Rectal smooth muscle tissue (tissue), 1 donor: ENCODE data around the gene GABRG3.

Experiments used
- H3K27ac ChIP-seq: one replicate; pipeline ENCODE4 v1.7.0; 2013; ENCODE audit warnings: low read depth, low read length, inconsistent platforms
- H3K27me3 ChIP-seq: one replicate; pipeline ENCODE4 v1.7.0; 2013; ENCODE audit warnings: low read length; ENCODE audit not compliant: control insufficient read depth, insufficient read depth
- H3K36me3 ChIP-seq: one replicate; pipeline ENCODE4 v1.7.0; 2013; ENCODE audit warnings: low read length; ENCODE audit not compliant: control insufficient read depth, insufficient read depth
- H3K4me1 ChIP-seq: one replicate; pipeline ENCODE4 v1.7.0; 2013; ENCODE audit warnings: low read length; ENCODE audit not compliant: control insufficient read depth, insufficient read depth
- H3K4me3 ChIP-seq: one replicate; pipeline ENCODE4 v1.7.0; 2013; ENCODE audit warnings: low read length
- H3K9ac ChIP-seq: one replicate; pipeline ENCODE4 v1.7.0; 2013; ENCODE audit warnings: low read length

The GABRG3 gene

DNA sequence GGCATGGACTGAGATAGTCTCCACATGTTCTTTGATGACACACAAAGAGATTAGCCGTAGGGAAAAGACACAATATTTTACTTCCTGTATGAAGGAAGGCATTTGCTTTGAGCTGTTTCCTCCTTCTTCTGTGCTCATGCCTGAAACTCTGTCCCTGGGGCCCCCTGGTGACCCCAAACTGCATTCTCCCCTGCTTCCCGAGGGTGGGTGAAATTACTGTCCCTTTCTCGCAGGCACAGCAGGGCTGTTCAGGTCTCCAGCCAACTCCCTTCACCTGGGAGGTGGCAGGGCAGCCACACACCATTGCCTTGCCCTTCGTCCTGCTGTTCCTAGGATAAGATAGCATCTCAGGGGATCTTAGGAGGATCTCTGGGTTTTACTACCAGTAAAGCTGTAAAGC is 79.2 kb downstream of the GABRG3 start:
- H3K4me1 ChIP-seq, result no peaks in the 10 kb centered on the region
- H3K27ac ChIP-seq, result no peak overlapping the region
- H3K36me3 ChIP-seq, result no peaks in the 10 kb centered on the region
- no peak overlapping the region for H3K9ac ChIP-seq
- no peak overlapping the region for H3K4me3 ChIP-seq
- H3K27me3 ChIP-seq, result no peaks in the 10 kb centered on the region

DNA sequence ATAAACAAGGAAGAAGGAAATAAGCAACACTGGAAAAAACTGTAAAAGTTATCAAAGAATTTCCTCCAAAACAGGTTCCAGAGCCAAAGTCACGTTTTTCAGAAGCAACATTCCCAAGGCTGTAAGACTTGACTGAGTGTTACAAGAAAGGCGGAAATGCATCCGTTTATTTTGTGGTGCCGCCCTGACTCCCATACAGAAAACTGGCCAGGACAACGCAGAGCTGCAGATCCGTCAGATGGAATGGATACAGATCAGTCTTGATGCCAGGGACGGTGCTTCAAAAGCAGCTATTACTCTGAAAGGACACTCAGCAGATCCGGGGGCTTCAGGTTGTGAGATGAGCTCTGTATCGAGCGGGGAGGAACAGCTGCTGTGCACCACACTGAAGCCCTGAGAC is 83.4 kb downstream of the GABRG3 start:
- Histone ChIP-seq H3K4me3 (no peak overlapping the region), H3K27me3 (no peaks in the 10 kb centered on the region), H3K9ac (no peak overlapping the region), H3K27ac (no peak overlapping the region), H3K4me1 (no peaks in the 10 kb centered on the region), H3K36me3 (no peaks in the 10 kb centered on the region)

DNA sequence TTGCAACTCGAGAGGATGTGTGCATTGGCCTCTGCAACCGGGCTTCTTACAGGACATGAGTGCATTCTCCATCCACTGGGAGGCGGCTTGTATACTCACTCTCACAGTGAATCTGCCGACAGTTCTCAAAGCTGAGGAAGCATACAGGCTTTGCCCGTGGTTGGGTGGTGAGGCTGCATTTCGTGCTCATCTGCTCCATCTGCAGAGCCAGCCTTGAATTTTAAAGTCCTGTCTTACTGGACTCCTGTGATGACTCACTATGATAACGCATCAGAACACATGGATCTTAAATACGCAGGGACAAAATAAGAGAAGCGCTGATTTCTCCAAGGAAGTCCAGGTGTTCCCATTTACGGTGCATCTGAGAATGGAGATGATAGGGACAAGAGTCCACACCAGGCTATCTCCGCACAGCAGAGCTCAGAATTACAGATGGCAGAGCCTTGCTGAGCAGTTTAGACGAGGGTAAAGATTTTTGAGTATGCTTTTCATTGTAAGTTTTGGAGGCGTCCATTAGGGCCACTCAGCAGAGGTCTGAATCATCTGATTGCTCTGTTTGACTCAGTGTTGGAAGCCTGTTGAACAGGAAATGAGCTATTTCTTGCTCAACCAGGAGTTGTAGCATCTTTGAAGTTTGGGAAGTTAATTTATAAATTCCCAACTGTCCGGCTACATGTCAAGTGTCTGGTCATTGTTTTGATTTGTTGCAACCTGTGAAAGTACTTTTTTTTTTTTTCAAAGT is 87.1 kb downstream of the GABRG3 start:
- no peaks in the 10 kb centered on the region for H3K27me3 ChIP-seq
- H3K4me3 ChIP-seq, result no peak overlapping the region
- no peak overlapping the region for H3K9ac ChIP-seq
- H3K27ac ChIP-seq, result no peak overlapping the region
- H3K4me1 ChIP-seq, result no peaks in the 10 kb centered on the region
- no peaks in the 10 kb centered on the region for H3K36me3 ChIP-seq

DNA sequence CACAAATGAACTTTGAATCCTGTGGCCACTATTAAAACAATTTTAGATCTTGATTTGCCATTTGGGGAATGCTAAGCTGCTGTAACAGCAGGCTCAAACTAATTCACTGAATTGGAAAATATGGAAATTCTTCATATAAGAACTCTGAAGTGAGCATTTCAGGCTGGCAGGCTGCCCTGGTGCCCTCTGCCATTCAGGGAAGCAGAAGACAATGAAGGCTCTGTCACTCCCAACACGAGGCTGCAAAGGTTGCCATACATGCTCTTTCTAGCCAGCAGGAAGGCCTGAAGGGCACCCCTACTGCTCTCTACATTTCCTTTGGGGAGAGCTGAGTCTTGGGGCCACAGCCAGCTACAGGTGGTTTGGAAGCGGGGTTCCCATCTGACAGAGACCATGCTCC is 88.0 kb downstream of the GABRG3 start:
- H3K4me3 ChIP-seq, result no peak overlapping the region
- no peaks in the 10 kb centered on the region for H3K4me1 ChIP-seq
- no peak overlapping the region for H3K27ac ChIP-seq
- no peaks in the 10 kb centered on the region for H3K27me3 ChIP-seq
- no peak overlapping the region for H3K9ac ChIP-seq
- H3K36me3 ChIP-seq, result no peaks in the 10 kb centered on the region

DNA sequence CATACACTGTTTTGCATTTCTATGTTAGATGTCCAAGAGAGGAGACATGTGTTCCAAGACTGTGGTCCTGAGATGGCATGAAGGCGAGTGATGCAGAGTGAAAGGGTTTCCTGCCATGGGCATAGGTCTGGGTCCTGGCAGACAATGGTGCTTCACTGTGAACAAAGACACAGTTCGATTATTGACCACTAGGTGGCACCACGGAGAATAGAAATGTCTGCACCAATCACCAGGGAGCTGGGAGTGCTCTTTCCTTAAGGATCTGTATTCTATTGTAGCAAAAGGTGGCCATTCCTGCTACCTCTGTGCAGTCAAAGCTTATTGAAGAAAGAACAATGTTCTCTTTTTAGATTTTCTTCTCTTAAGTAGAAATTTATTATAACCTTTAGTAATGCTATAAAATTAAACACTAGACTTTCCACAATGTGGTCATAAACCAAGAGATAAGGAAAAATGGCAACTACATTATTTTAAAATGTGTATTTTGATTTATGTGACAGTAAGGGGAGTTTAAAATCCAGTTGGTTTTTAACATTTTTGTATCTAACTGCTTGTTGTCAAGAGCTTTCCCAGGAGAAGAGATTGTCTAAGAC is 88.7 kb downstream of the GABRG3 start:
- no peak overlapping the region for H3K9ac ChIP-seq
- H3K27ac ChIP-seq, result no peak overlapping the region
- no peak overlapping the region for H3K4me3 ChIP-seq
- no peaks in the 10 kb centered on the region for H3K36me3 ChIP-seq
- H3K4me1 ChIP-seq, result no peaks in the 10 kb centered on the region
- H3K27me3 ChIP-seq, result no peaks in the 10 kb centered on the region

DNA sequence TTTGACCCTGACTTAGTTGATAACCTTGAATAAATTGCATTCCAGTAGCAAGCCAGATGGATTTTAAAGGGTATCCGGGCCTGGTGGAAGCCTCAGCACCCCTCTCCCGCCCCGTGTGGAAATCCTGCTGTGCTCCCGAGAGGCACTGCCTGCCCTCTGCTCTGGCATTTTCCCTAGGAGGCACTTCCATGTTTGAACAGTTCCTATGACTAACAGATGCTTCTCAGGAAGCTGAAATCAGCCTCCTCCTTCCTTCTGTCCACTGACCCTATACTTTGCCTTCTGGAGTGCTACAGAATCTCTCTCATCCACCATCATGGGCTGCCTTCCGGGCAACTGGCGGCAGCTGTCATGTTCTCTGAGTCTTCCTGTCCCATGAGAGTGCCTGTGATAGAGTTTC is 90.8 kb downstream of the GABRG3 start:
- Histone ChIP-seq H3K4me3 (no peak overlapping the region), H3K27ac (no peak overlapping the region), H3K9ac (no peak overlapping the region), H3K4me1 (no peaks in the 10 kb centered on the region), H3K36me3 (no peaks in the 10 kb centered on the region), H3K27me3 (no peaks in the 10 kb centered on the region)

DNA sequence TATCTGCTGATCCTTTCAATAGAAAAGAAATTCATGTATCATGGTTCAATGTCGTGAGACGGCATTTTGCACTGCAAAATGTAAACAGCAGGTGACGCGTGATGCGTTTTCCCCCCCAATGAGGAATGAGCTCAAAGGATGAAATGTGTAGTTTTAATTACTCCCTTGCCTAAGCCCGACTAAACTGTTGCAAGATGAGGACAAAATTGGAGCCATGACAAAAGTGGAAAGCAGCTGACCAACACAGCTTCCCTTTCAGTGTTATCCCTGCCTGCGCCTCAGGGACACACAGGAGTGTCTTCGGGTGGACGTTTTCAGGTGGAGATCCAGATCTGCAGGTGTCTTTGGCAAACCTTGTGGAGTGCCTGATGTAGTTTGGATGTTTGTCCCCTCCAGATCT is 92.0 kb downstream of the GABRG3 start:
- H3K9ac ChIP-seq, result no peak overlapping the region
- no peaks in the 10 kb centered on the region for H3K27me3 ChIP-seq
- H3K27ac ChIP-seq, result no peak overlapping the region
- H3K36me3 ChIP-seq, result no peaks in the 10 kb centered on the region
- no peak overlapping the region for H3K4me3 ChIP-seq
- H3K4me1 ChIP-seq, result no peaks in the 10 kb centered on the region

DNA sequence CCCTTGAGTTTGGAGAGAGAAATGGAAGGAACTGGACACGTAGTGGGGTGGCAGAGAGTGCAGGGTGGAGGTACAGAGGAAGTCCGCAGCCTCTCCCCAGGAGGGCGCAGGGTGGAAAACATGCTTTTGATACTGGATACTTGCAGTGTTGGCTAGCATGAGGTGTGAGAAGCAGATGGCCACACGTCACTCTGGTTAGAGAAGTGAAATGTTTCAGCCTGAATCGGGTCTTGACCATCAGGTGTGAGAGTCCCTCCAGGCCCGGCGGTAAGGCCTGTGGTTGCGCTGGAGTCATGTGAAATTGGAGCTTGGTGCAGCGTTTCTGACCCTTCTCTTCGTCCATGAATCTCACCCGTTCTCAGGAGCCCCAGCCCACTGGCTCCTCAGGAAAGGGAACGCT is 93.1 kb downstream of the GABRG3 start:
- H3K36me3 ChIP-seq, result no peaks in the 10 kb centered on the region
- H3K4me1 ChIP-seq, result no peaks in the 10 kb centered on the region
- no peak overlapping the region for H3K27ac ChIP-seq
- H3K9ac ChIP-seq, result no peak overlapping the region
- no peaks in the 10 kb centered on the region for H3K27me3 ChIP-seq
- H3K4me3 ChIP-seq, result no peak overlapping the region

DNA sequence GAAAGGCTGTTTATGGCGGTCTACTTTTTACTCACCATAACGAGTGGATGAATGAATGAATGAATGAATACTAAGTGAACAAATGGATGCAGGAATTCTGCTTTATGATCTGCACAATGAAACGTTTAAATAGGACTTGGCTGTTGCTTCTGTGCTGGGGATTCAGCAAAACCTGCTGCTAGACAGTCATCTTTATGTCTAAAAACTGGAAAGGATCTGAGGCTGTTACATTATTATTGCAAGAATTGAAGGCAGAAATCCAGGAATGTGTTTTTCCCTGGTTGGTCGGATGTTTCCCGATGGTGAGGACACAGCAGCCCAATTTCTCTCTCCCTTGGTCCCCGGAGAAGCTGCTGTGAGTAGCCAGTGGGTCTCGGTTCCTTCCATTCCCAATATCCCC is 94.2 kb downstream of the GABRG3 start:
- H3K4me1 ChIP-seq, result no peaks in the 10 kb centered on the region
- no peak overlapping the region for H3K9ac ChIP-seq
- H3K27ac ChIP-seq, result no peak overlapping the region
- H3K27me3 ChIP-seq, result no peaks in the 10 kb centered on the region
- H3K36me3 ChIP-seq, result no peaks in the 10 kb centered on the region
- no peak overlapping the region for H3K4me3 ChIP-seq

DNA sequence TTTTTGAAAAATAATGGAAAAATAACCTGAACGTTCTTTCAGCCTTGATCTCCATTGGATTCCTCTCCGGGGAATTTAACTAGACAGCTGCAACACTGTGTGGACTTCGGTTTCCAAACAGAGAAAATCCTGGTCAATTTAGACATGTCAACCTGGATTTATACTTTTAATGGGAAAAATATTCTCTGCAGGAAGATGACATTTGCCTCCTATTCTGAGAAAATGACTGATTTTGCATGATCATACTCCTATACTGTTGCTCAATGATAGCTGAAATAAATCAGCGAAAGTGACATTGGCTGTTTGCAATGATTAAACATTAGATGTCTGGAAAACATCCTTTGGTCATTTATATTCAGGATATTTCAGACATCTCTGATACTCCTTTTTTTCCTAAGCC is 94.8 kb downstream of the GABRG3 start:
- H3K36me3 ChIP-seq, result no peaks in the 10 kb centered on the region

DNA sequence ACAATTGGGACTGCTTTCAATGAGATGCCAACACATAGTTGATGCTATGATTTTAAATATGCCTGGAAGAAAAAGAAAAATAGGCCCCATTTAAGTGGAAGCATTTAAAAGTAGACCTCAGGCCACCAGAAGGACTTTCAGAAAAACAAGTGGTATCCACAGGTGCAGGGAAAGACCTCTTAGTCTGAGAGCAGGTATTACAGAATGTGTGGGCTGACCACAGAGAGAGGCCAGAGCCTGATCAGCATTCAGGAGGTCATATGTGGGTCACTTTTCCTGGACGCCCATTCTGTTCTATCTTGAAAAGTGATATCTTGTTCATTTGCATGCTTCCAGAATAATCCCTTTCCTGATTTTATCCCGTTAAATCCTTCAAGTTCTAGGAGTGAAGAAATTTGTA is 95.5 kb downstream of the GABRG3 start:
- Histone ChIP-seq H3K36me3 (no peaks in the 10 kb centered on the region), H3K4me3 (no peak overlapping the region), H3K27me3 (no peaks in the 10 kb centered on the region), H3K9ac (no peak overlapping the region), H3K4me1 (no peaks in the 10 kb centered on the region), H3K27ac (no peak overlapping the region)

More for the DNA sequence above, 94.8 kb downstream of the GABRG3 start:
- H3K4me1 ChIP-seq, result no peaks in the 10 kb centered on the region
- H3K9ac ChIP-seq, result no peak overlapping the region
- no peak overlapping the region for H3K27ac ChIP-seq
- H3K27me3 ChIP-seq, result no peaks in the 10 kb centered on the region
- no peak overlapping the region for H3K4me3 ChIP-seq

DNA sequence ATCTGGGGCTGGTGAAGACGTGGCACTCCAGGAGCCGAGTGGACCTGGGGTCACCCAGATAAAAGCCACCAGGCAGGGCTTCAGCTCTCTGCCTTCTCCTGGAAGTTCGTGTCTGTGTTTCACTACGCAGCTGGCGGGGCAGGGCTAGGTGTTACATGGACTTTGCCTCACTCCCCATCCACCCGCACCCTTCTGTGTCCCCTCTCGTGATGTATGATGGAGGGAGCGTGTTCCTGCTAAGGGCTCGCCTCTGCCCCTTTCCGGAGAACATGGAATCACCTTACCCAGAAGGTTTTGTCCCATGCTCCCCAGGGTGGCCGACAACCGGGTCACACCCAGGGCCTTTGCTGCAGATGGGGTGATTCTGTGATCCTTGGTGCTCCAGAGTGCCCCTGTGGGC is 96.2 kb downstream of the GABRG3 start:
- H3K4me3 ChIP-seq, result no peak overlapping the region
- H3K4me1 ChIP-seq, result no peaks in the 10 kb centered on the region
- H3K36me3 ChIP-seq, result no peaks in the 10 kb centered on the region
- no peak overlapping the region for H3K27ac ChIP-seq
- no peaks in the 10 kb centered on the region for H3K27me3 ChIP-seq
- no peak overlapping the region for H3K9ac ChIP-seq

DNA sequence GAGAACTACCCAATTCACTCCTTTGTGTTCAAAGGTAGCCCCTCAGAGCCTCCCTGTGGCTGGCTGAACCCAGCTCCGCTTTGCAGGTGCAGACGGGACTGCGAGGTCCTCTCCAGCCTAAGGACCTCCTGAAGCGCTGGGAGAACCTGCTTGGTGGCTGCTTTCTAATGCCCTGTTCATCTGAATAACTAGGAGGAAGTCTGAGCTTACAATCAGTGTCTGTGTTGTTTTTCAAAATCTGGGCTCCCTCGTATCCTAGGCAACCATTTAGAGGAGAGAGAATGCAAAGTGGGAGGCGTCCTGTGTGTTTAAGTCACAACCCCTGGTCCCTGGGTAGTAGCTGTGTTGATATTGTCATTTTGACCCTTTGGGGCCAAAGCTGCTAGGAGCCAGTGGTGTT is 99.9 kb downstream of the GABRG3 start:
- Histone ChIP-seq H3K4me3 (no peak overlapping the region), H3K27me3 (no peaks in the 10 kb centered on the region), H3K9ac (no peak overlapping the region), H3K27ac (no peak overlapping the region), H3K36me3 (no peaks in the 10 kb centered on the region), H3K4me1 (no peaks in the 10 kb centered on the region)
